HEK293 (cell line): ENCODE data around the gene SHCBP1L.

ENCODE experiments used
- CTCF ChIA-PET: fragments of 350-600 bp; formaldehyde crosslinking; extraction: SDS; loops from one replicate; lab custom pipeline; 2021; ENCODE audit warnings: antibody characterized with exemption; lab: Yijun Ruan, JAX
- POLR2A ChIA-PET: fragments of 300-600 bp; formaldehyde crosslinking; extraction: SDS; loops from one replicate; lab custom pipeline; 2020; ENCODE audit warnings: antibody characterized with exemption, inconsistent platforms; lab: Yijun Ruan, JAX
- H3K27ac ChIP-seq: fragments of 200-500 bp; sonication (Bioruptor generic); 2 replicates; pipeline ENCODE4 v1.5.1; 2014; ENCODE audit warnings: low read depth, low read length, control low read depth, inconsistent platforms; ENCODE audit errors: extremely low read depth
- H3K36me3 ChIP-seq, 2 experiments: fragments of 200-500 bp in 1 of 2; sonication (Bioruptor generic) in 1 of 2; 1 replicate in 1 of 2; 2 replicates in 1 of 2; pipeline ENCODE4 v1.5.1; 2014 to 2017; ENCODE audit warnings: inconsistent platforms in 2 of 2, low read length in 2 of 2; ENCODE audit not compliant: control insufficient read depth in 2 of 2, insufficient read depth in 1 of 2
- H3K4me1 ChIP-seq: fragments of 200-500 bp; sonication (Bioruptor generic); 2 replicates; pipeline ENCODE4 v1.5.1; 2014; ENCODE audit warnings: mild to moderate bottlenecking, low read length, inconsistent platforms; ENCODE audit not compliant: control insufficient read depth, insufficient read depth
- H3K4me3 ChIP-seq: 2 replicates; pipeline ENCODE4 v1.5.1; 2011; ENCODE audit warnings: low read depth, mild to moderate bottlenecking, control low read depth, low read length, moderate library complexity
- H3K9me3 ChIP-seq: fragments of 200-500 bp; sonication (Bioruptor generic); 2 replicates; pipeline ENCODE4 v1.5.1; 2014; ENCODE audit warnings: low read depth, low read length, inconsistent platforms; ENCODE audit not compliant: control insufficient read depth, insufficient read depth
- BCL11B ChIP-seq: fragments of 450-650 bp; formaldehyde crosslinking; IDR thresholded peaks from 2 replicates; pipeline ENCODE4 v1.5.1; 2016; ENCODE audit warnings: low read depth, missing biosample characterization, missing genetic modification characterization
- GLIS2 ChIP-seq: fragments of 450-650 bp; formaldehyde crosslinking; IDR thresholded peaks from 2 replicates; pipeline ENCODE4 v1.5.1; 2016; ENCODE audit warnings: missing biosample characterization, missing genetic modification characterization
- OVOL3 ChIP-seq: fragments of 450-650 bp; formaldehyde crosslinking; IDR thresholded peaks from 2 replicates; pipeline ENCODE4 v1.5.1; 2016; ENCODE audit warnings: missing biosample characterization, missing genetic modification characterization
- REPIN1 ChIP-seq: fragments of 450-650 bp; formaldehyde crosslinking; IDR thresholded peaks from 2 replicates; pipeline ENCODE4 v1.5.1; 2017; ENCODE audit warnings: missing biosample characterization, missing genetic modification characterization, low read depth
- SP2 ChIP-seq: fragments of 450-650 bp; formaldehyde crosslinking; IDR thresholded peaks from 2 replicates; pipeline ENCODE4 v1.5.1; 2016; ENCODE audit warnings: missing biosample characterization, missing genetic modification characterization
- TCF7L2 ChIP-seq: IDR thresholded peaks from 2 replicates; pipeline ENCODE4 v1.6.1; 2011; ENCODE audit warnings: low read depth, mild to moderate bottlenecking, inconsistent platforms, low read length, moderate library complexity, borderline replicate concordance
- TRIM28 ChIP-seq: IDR thresholded peaks from 2 replicates; pipeline ENCODE4 v1.6.1; 2011; ENCODE audit warnings: low read length, control low read depth, borderline replicate concordance
- ZFHX2 ChIP-seq: fragments of 450-650 bp; formaldehyde crosslinking; conservative IDR thresholded peaks from 2 replicates; pipeline ENCODE4 v1.5.1; 2016; ENCODE audit warnings: missing biosample characterization, missing genetic modification characterization
- ZFP37 ChIP-seq: fragments of 450-650 bp; formaldehyde crosslinking; IDR thresholded peaks from 2 replicates; pipeline ENCODE4 v1.5.1; 2016; ENCODE audit warnings: missing biosample characterization, missing genetic modification characterization
- ZNF10 ChIP-seq: fragments of 450-650 bp; formaldehyde crosslinking; IDR thresholded peaks from 2 replicates; pipeline ENCODE4 v1.5.1; 2017; ENCODE audit warnings: missing biosample characterization, missing genetic modification characterization
- ZNF121 ChIP-seq: fragments of 450-650 bp; formaldehyde crosslinking; IDR thresholded peaks from 2 replicates; pipeline ENCODE4 v1.5.1; 2016; ENCODE audit warnings: missing biosample characterization, missing genetic modification characterization
- ZNF16 ChIP-seq: fragments of 450-650 bp; formaldehyde crosslinking; IDR thresholded peaks from 2 replicates; pipeline ENCODE4 v1.5.1; 2016; ENCODE audit warnings: low read depth, missing biosample characterization, missing genetic modification characterization
- ZNF174 ChIP-seq: fragments of 450-650 bp; formaldehyde crosslinking; IDR thresholded peaks from 2 replicates; pipeline ENCODE4 v1.5.0; 2017; ENCODE audit warnings: missing biosample characterization, mild to moderate bottlenecking, missing genetic modification characterization
- ZNF221 ChIP-seq: fragments of 450-650 bp; formaldehyde crosslinking; IDR thresholded peaks from 2 replicates; pipeline ENCODE4 v1.5.1; 2017; ENCODE audit warnings: missing biosample characterization, missing genetic modification characterization, borderline replicate concordance
- ZNF350 ChIP-seq: fragments of 450-650 bp; formaldehyde crosslinking; IDR thresholded peaks from 2 replicates; pipeline ENCODE4 v1.5.0; 2017; ENCODE audit warnings: missing biosample characterization, mild to moderate bottlenecking, missing genetic modification characterization
- ZNF426 ChIP-seq: fragments of 450-650 bp; formaldehyde crosslinking; IDR thresholded peaks from 2 replicates; pipeline ENCODE4 v1.5.1; 2017; ENCODE audit warnings: missing biosample characterization, missing genetic modification characterization, mild to moderate bottlenecking, inconsistent platforms, moderate library complexity
- ZNF529 ChIP-seq: fragments of 450-650 bp; formaldehyde crosslinking; IDR thresholded peaks from 2 replicates; pipeline ENCODE4 v1.5.1; 2017; ENCODE audit warnings: missing genetic modification characterization, missing biosample characterization; ENCODE audit not compliant: insufficient replicate concordance
- ZNF549 ChIP-seq: fragments of 450-650 bp; IDR thresholded peaks from 2 replicates; pipeline ENCODE4 v1.5.1; 2018; ENCODE audit warnings: missing biosample characterization, missing genetic modification characterization, mild to moderate bottlenecking, inconsistent platforms, moderate library complexity
- ZNF585B ChIP-seq: fragments of 450-650 bp; formaldehyde crosslinking; IDR thresholded peaks from 2 replicates; pipeline ENCODE4 v1.5.1; 2016; ENCODE audit warnings: missing biosample characterization, missing genetic modification characterization
- ZNF596 ChIP-seq: fragments of 450-650 bp; IDR thresholded peaks from 2 replicates; pipeline ENCODE4 v1.5.0; 2018; ENCODE audit warnings: missing biosample characterization, mild to moderate bottlenecking, missing genetic modification characterization, moderate library complexity
- ZNF623 ChIP-seq: fragments of 450-650 bp; formaldehyde crosslinking; IDR thresholded peaks from 2 replicates; pipeline ENCODE4 v1.5.1; 2016; ENCODE audit warnings: missing biosample characterization, missing genetic modification characterization
- ZNF707 ChIP-seq: fragments of 450-650 bp; formaldehyde crosslinking; IDR thresholded peaks from 2 replicates; pipeline ENCODE4 v1.5.1; 2016; ENCODE audit warnings: missing biosample characterization, missing genetic modification characterization
- ZNF76 ChIP-seq: fragments of 450-650 bp; formaldehyde crosslinking; IDR thresholded peaks from 2 replicates; pipeline ENCODE4; 2016; ENCODE audit warnings: low read depth, missing biosample characterization, missing genetic modification characterization, borderline replicate concordance
- TF ChIP-seq, protein P1 (sequence below): fragments of 450-650 bp; formaldehyde crosslinking; IDR thresholded peaks from 2 replicates; pipeline ENCODE4 v1.5.1; 2016; ENCODE audit warnings: missing biosample characterization, missing genetic modification characterization
- TF ChIP-seq, protein P2 (sequence below): fragments of 450-650 bp; formaldehyde crosslinking; IDR thresholded peaks from 2 replicates; pipeline ENCODE4 v1.5.1; 2016; ENCODE audit warnings: missing biosample characterization, missing genetic modification characterization

Gene SHCBP1L

DNA sequence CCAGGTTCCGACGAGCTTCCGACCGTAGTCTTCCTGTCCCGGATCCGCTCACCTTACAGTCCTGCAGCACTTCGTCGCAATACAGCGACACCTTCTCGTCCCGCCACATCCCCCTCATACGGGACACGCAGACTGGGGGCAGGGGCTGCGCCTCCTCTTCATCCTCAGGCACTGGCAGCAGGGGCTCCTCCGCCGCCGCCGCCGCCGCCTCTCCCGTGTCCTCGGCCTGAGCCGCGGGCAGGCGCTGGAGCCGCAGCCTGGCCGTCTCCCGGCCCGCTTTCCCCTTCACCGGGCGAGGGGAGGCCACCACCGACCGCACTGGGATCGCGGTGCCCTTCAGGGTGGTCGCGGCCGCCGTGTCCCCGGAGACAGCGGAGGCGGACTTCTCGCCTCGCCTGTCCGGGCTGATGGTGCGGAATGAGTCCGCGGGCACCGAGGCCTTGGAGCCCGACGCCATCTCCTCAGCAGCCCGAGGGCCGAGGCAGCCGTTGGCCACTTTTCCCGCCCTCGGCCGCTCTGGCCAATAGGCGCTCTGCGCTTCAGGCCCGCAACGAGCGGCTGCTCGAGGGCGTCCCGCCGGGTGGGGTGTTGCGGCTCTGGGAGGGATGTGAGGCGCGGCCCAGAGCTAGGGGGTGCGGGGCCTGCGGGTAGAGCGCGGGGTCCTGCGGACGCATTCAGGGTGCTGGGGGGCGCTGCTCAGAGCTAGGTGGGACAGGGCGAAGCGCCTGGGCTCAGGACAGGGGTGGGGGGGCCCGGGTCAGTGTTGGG lies at the start of gene SHCBP1L:
TSS of gene SHCBP1L (minus strand) at position 490 of the 768 bp plus-strand sequence. CDS start at position 457, 33 bp downstream.
- POLR2A ChIA-PET: no interaction called here
- H3K9me3 ChIP-seq: no peaks in the 10 kb centered on the region
- no peaks in the 10 kb centered on the region for H3K36me3 ChIP-seq
- TF ChIP-seq ZNF121 (no peak), ZNF174 (tag by site-specific recombination) (no peak), ZNF221 (tag by site-specific recombination) (no peak), TRIM28 (no peak), ZFP37 (tag by site-specific recombination) (no peak)
- TF ChIP-seq, protein P1, sequence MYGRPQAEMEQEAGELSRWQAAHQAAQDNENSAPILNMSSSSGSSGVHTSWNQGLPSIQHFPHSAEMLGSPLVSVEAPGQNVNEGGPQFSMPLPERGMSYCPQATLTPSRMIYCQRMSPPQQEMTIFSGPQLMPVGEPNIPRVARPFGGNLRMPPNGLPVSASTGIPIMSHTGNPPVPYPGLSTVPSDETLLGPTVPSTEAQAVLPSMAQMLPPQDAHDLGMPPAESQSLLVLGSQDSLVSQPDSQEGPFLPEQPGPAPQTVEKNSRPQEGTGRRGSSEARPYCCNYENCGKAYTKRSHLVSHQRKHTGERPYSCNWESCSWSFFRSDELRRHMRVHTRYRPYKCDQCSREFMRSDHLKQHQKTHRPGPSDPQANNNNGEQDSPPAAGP (tag by site-specific recombination): no peak
- TF ChIP-seq, all 188 proteins: peak for 0
- CTCF ChIA-PET: interaction anchor here (1.0 kb wide), 1 partner anchor 10 kb away, joined by 4 read pairs; no protein-coding TSS in a partner anchor
- Histone ChIP-seq H3K4me1 (no peaks in the 10 kb centered on the region), H3K4me3 (no peak within 1 kb of the TSS), H3K27ac (no peak within 1 kb of the TSS)

DNA sequence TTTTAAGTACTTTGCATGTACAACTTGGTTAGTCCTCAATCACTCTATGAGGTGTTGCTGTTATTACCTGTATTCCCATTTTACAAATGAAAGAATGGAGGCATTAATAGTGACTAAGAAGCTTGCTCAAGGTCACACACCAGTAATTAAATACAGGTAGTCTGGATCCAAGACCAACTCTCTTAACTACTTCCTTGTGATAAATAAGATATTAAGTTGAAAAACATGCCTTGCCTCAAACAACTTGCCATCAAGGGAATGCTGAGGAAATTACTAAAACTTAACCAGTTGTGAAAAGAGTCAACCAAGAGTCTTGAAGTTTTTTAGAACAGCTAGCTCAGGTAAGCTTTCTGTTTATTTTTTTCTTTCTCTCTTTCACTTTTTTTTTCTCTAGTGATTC lies 49.3 kb upstream of the SHCBP1L start:
- H3K9me3 ChIP-seq: no peaks in the 10 kb centered on the region
- ChIA-PET POLR2A (no interaction called here), CTCF (no interaction called here)
- TF ChIP-seq, protein P2, sequence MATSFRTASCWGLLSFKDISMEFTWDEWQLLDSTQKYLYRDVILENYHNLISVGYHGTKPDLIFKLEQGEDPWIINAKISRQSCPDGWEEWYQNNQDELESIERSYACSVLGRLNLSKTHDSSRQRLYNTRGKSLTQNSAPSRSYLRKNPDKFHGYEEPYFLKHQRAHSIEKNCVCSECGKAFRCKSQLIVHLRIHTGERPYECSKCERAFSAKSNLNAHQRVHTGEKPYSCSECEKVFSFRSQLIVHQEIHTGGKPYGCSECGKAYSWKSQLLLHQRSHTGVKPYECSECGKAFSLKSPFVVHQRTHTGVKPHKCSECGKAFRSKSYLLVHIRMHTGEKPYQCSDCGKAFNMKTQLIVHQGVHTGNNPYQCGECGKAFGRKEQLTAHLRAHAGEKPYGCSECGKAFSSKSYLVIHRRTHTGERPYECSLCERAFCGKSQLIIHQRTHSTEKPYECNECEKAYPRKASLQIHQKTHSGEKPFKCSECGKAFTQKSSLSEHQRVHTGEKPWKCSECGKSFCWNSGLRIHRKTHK: no peak
- TF ChIP-seq SP2 (tag by site-specific recombination): no peak
- TF ChIP-seq ZNF16 (tag by site-specific recombination): no peak
- TF ChIP-seq ZNF529 (tag by site-specific recombination): no peak
- no peak for TF ChIP-seq ZNF426 (tag by site-specific recombination)
- no peak for TF ChIP-seq ZFHX2 (tag by site-specific recombination)
- TF ChIP-seq ZNF596: no peak
- no peak for TF ChIP-seq ZNF585B (tag by site-specific recombination)
- no peak for TF ChIP-seq OVOL3
- no peak for TF ChIP-seq ZNF10 (tag by site-specific recombination)
- TF ChIP-seq ZNF623 (tag by site-specific recombination): no peak
- no peak for TF ChIP-seq ZNF549 (tag by site-specific recombination)
- no peak for TF ChIP-seq ZNF707 (tag by site-specific recombination)
- TF ChIP-seq REPIN1: no peak
- TF ChIP-seq TCF7L2: no peak
- no peak for TF ChIP-seq BCL11B (tag by site-specific recombination)
- TF ChIP-seq GLIS2 (tag by site-specific recombination): no peak
- no peak for TF ChIP-seq ZNF350
- no peak for TF ChIP-seq ZNF76 (tag by site-specific recombination)
- H3K36me3 ChIP-seq: no peaks in the 10 kb centered on the region
- no peak overlapping the region for H3K4me3 ChIP-seq
- peaks cover 4% of the 10 kb centered on the region; the same call in 1 of the 2 replicates for H3K4me1 ChIP-seq
- H3K27ac ChIP-seq: no peak overlapping the region
